SK-N-SH (cell line): ENCODE data around the gene NBEAL2. TPM values are rescaled to one million over a fixed set of nuclear protein-coding genes. Genes with fewer than 3 reads are reported as not detected.

Experiments
- CTCF ChIA-PET: fragments of 300-600, 350-600 bp; formaldehyde crosslinking; extraction: SDS; loops from one replicate; lab custom pipeline; 2021; lab: Yijun Ruan, JAX
- POLR2A ChIA-PET: fragments of 350-600 bp; sonication (Branson Sonifier 250); formaldehyde crosslinking; extraction: SDS; loops from one replicate; lab custom pipeline; 2020; ENCODE audit warnings: antibody characterized with exemption, inconsistent platforms; lab: Yijun Ruan, JAX
- DNase-seq: peaks from one replicate; pipeline ENCODE4 v3.0.0; 2012
- H2AFZ ChIP-seq: fragments of 200-600 bp; sonication (generic); 2 replicates; pipeline ENCODE4 v1.8.1; 2016; ENCODE audit warnings: antibody characterized with exemption, mild to moderate bottlenecking, low read depth
- H3F3A ChIP-seq: fragments of 200-600 bp; sonication (generic); replicated peaks from 2 replicates; pipeline ENCODE3; 2016; ENCODE audit warnings: antibody characterized with exemption, mild to moderate bottlenecking; ENCODE audit not compliant: insufficient read depth
- H3K27ac ChIP-seq, 2 experiments: fragments of 200-500 bp in 1 of 2; fragments of 200-600 bp in 1 of 2; sonication (Bioruptor generic) in 1 of 2; sonication (generic), shearing (Covaris generic) in 1 of 2; 2 replicates each; pipeline versions ENCODE4 v1.5.1 to v1.6.1; 2014 to 2016; ENCODE audit warnings: low read depth in 2 of 2, inconsistent platforms in 1 of 2, low read length in 1 of 2, mild to moderate bottlenecking in 1 of 2, mixed read lengths in 1 of 2
- H3K27me3 ChIP-seq: fragments of 200-600 bp; sonication (generic), shearing (Covaris generic); 2 replicates; pipeline ENCODE4 v1.6.1; 2016; ENCODE audit warnings: mixed run types; ENCODE audit not compliant: insufficient read depth
- H3K36me3 ChIP-seq, 2 experiments: fragments of 200-500 bp in 1 of 2; fragments of 200-600 bp in 1 of 2; sonication (Bioruptor generic) in 1 of 2; sonication (generic) in 1 of 2; replicated peaks in 1 of 2; 2 replicates each; pipeline versions ENCODE3 to v1.5.1; 2014 to 2016; ENCODE audit warnings: low read length in 1 of 2, mild to moderate bottlenecking in 1 of 2; ENCODE audit not compliant: insufficient read depth in 2 of 2, control insufficient read depth in 1 of 2
- H3K4me1 ChIP-seq, 2 experiments: fragments of 200-500 bp in 1 of 2; fragments of 200-600 bp in 1 of 2; sonication (Bioruptor generic) in 1 of 2; sonication (generic), shearing (Covaris generic) in 1 of 2; 2 replicates each; pipeline versions ENCODE4 v1.5.1 to v1.6.1; 2014 to 2016; ENCODE audit warnings: low read depth in 1 of 2, low read length in 1 of 2, mixed run types in 1 of 2; ENCODE audit not compliant: insufficient read depth in 2 of 2, control insufficient read depth in 1 of 2
- H3K4me2 ChIP-seq: fragments of 200-600 bp; sonication (generic), shearing (Covaris generic); 2 replicates; pipeline ENCODE4 v1.6.1; 2017; ENCODE audit warnings: mixed run types
- H3K4me3 ChIP-seq, 2 experiments: fragments of 200-500 bp in 1 of 2; fragments of 200-600 bp in 1 of 2; sonication (Bioruptor generic) in 1 of 2; sonication (generic), shearing (Covaris generic) in 1 of 2; 2 replicates each; pipeline versions ENCODE4 v1.5.1 to v1.8.1; 2014 to 2016; ENCODE audit warnings: low read depth in 2 of 2, inconsistent platforms in 1 of 2, low read length in 1 of 2, mild to moderate bottlenecking in 1 of 2, mixed read lengths in 1 of 2, moderate library complexity in 1 of 2
- H3K79me2 ChIP-seq: fragments of 200-600 bp; sonication (generic); 2 replicates; pipeline ENCODE4 v1.8.1; 2017; ENCODE audit warnings: mild to moderate bottlenecking; ENCODE audit not compliant: insufficient read depth
- H3K9ac ChIP-seq: fragments of 200-600 bp; sonication (generic); 2 replicates; pipeline ENCODE4 v1.6.1; 2017; ENCODE audit warnings: mixed run types
- H3K9me2 ChIP-seq: fragments of 200-600 bp; sonication (generic); 2 replicates; pipeline ENCODE4 v1.6.1; 2017; ENCODE audit warnings: mixed run types
- H3K9me3 ChIP-seq: fragments of 200-600 bp; sonication (generic); 2 replicates; pipeline ENCODE4 v1.6.1; 2017; ENCODE audit warnings: mixed run types, mild to moderate bottlenecking, moderate library complexity
- H4K20me1 ChIP-seq: fragments of 200-600 bp; sonication (generic); 2 replicates; pipeline ENCODE4 v1.6.1; 2017; ENCODE audit warnings: mild to moderate bottlenecking, mixed run types; ENCODE audit not compliant: insufficient read depth
- CHD2 ChIP-seq: fragments of 150-350 bp; IDR thresholded peaks from 2 replicates; pipeline ENCODE4 v1.6.1; 2018; ENCODE audit warnings: low read length; ENCODE audit not compliant: partially characterized antibody
- CTCF ChIP-seq: fragments of 200-600 bp; sonication (generic); IDR thresholded peaks from 2 replicates; pipeline ENCODE4 v1.6.1; 2017; ENCODE audit warnings: antibody characterized with exemption, mild to moderate bottlenecking, moderate library complexity
- ELF1 ChIP-seq: IDR thresholded peaks from 2 replicates; pipeline ENCODE4 v1.4.0; 2012
- EP300 ChIP-seq, 2 experiments: IDR thresholded peaks; 2 replicates each; pipeline versions ENCODE4 v1.4.0 to v1.6.1; 2012; ENCODE audit warnings: borderline replicate concordance in 1 of 2, low read depth in 1 of 2, low read length in 1 of 2
- FOSL2 ChIP-seq: IDR thresholded peaks from 2 replicates; pipeline ENCODE4 v1.4.0; 2012; ENCODE audit warnings: low read depth, mild to moderate bottlenecking, moderate library complexity, borderline replicate concordance
- FOXJ3 ChIP-seq: sonication (generic); formaldehyde crosslinking; IDR thresholded peaks from 2 replicates; pipeline ENCODE4 v1.5.1; 2020; ENCODE audit warnings: mild to moderate bottlenecking, missing genetic modification reagents
- FOXM1 ChIP-seq: IDR thresholded peaks from 2 replicates; pipeline ENCODE4 v1.4.0; 2012; ENCODE audit warnings: low read depth, mild to moderate bottlenecking
- GATA2 ChIP-seq: sonication (generic); formaldehyde crosslinking; IDR thresholded peaks from 2 replicates; pipeline ENCODE4 v1.5.0; 2020; ENCODE audit warnings: mild to moderate bottlenecking, missing genetic modification reagents
- IRF3 ChIP-seq: fragments of 150-350 bp; IDR thresholded peaks from 2 replicates; pipeline ENCODE4 v1.6.1; 2016; ENCODE audit warnings: mild to moderate bottlenecking, low read depth, low read length
- MAX ChIP-seq: IDR thresholded peaks from 2 replicates; pipeline ENCODE4 v1.4.0; 2012; ENCODE audit warnings: low read depth
- NFIC ChIP-seq: IDR thresholded peaks from 2 replicates; pipeline ENCODE4 v1.4.0; 2012; ENCODE audit warnings: borderline replicate concordance
- NRF1 ChIP-seq: IDR thresholded peaks from 2 replicates; pipeline ENCODE4 v1.6.1; 2012; ENCODE audit warnings: low read depth, mild to moderate bottlenecking, low read length
- POLR2AphosphoS5 ChIP-seq: IDR thresholded peaks from 2 replicates; pipeline ENCODE4 v1.6.1; 2012; ENCODE audit warnings: low read depth, low read length
- RAD21 ChIP-seq: IDR thresholded peaks from 2 replicates; pipeline ENCODE4 v1.6.1; 2012; ENCODE audit warnings: mild to moderate bottlenecking, low read length
- RCOR1 ChIP-seq: fragments of 150-350 bp; IDR thresholded peaks from 2 replicates; pipeline ENCODE4 v1.6.1; 2017; ENCODE audit warnings: antibody characterized with exemption, low read length
- SIN3A ChIP-seq: IDR thresholded peaks from 2 replicates; pipeline ENCODE4 v1.6.1; 2012; ENCODE audit warnings: low read depth, mild to moderate bottlenecking, low read length, moderate library complexity, borderline replicate concordance
- TAF1 ChIP-seq: IDR thresholded peaks from 2 replicates; pipeline ENCODE4 v1.6.1; 2012; ENCODE audit warnings: low read depth, mild to moderate bottlenecking, low read length, moderate library complexity, borderline replicate concordance
- USF2 ChIP-seq: fragments of 150-350 bp; IDR thresholded peaks from 2 replicates; pipeline ENCODE4 v1.6.1; 2017; ENCODE audit warnings: antibody characterized with exemption, low read length, low read depth, borderline replicate concordance
- YY1 ChIP-seq: IDR thresholded peaks from 2 replicates; pipeline ENCODE4 v1.4.0; 2012; ENCODE audit warnings: low read depth, mild to moderate bottlenecking
- ZBTB33 ChIP-seq: IDR thresholded peaks from 2 replicates; pipeline ENCODE4 v1.4.0; 2012; ENCODE audit warnings: low read depth, borderline replicate concordance
- WGBS: methylation state at CpG from one replicate; pipeline ENCODE4 v1.1.6; 2017; ENCODE audit warnings: low lambda C conversion rate; 5-methylcytosine and 5-hydroxymethylcytosine counted together
- polyA plus RNA-seq, 3 experiments: library from polyadenylated mRNA; depleted of rRNA; stranded (reverse); fragments of >200 nt; gene quantifications; 2 replicates each; pipeline ENCODE4 v1.2.3, GENCODE V29; 2012

The NBEAL2 gene
- polyA plus RNA-seq, 1 of the 3 experiments (the other 2 are of a cell fraction), result 20.3 TPM

GRCh38 chr3:46962427-46962826, 17.0 kb upstream of the NBEAL2 start:
- Histone ChIP-seq H3K9ac (no peak overlapping the region), H3K9me3 (no peaks in the 10 kb centered on the region), H3K9me2 (no peaks in the 10 kb centered on the region), H3K4me3 (no peak overlapping the region), H4K20me1 (peaks cover 79% of the 10 kb centered on the region), H3K4me2 (no peak overlapping the region), H3F3A (no peaks in the 10 kb centered on the region), H3K27me3 (no peaks in the 10 kb centered on the region), H3K27ac (no peak overlapping the region), H2AFZ (no peak overlapping the region), H3K79me2 (peaks cover 92% of the 10 kb centered on the region), H3K36me3 (peaks cover 0 to 2% of the 10 kb centered on the region in 2 experiments), H3K4me1 (peaks cover 15 to 48% of the 10 kb centered on the region in 2 experiments; a peak in 2 of 4 replicates)
- CTCF ChIA-PET, result no interaction called here
- POLR2A ChIA-PET, result no interaction called here
- 100% methylated on average over 1 of the region's 1 CpG for WGBS
- DNase-seq, result no peak
- TF ChIP-seq NFIC (no peak), SIN3A (no peak), POLR2AphosphoS5 (no peak), CTCF (no peak), IRF3 (no peak), FOXM1 (no peak), GATA2 (CRISPR knock-in tag) (no peak), FOXJ3 (CRISPR knock-in tag) (no peak), YY1 (no peak), TAF1 (no peak), RCOR1 (no peak), ELF1 (no peak), RAD21 (no peak), MAX (no peak), CHD2 (no peak), EP300 (IDR thresholded peaks at IDR 0.05; ENCODE audit: borderline replicate concordance in 1 of 2, low read depth in 1 of 2, low read length in 1 of 2) (no peak), ZBTB33 (no peak), USF2 (no peak), FOSL2 (no peak), NRF1 (no peak)
